HG03558 (cell line): ENCODE data around the gene SLC6A12.

ENCODE experiments used
- ATAC-seq: cut with Tn5 transposase; IDR thresholded peaks from one replicate; pipeline ENCODE4 v1.9.1; 2021; ENCODE audit warnings: moderate number of reproducible peaks; ENCODE audit not compliant: unreplicated experiment; ENCODE audit errors: extremely low read depth

SLC6A12 gene

GRCh38 chr12:148676-149416, 65.1 kb downstream of the SLC6A12 start:
- ATAC-seq, result no peak

DNA sequence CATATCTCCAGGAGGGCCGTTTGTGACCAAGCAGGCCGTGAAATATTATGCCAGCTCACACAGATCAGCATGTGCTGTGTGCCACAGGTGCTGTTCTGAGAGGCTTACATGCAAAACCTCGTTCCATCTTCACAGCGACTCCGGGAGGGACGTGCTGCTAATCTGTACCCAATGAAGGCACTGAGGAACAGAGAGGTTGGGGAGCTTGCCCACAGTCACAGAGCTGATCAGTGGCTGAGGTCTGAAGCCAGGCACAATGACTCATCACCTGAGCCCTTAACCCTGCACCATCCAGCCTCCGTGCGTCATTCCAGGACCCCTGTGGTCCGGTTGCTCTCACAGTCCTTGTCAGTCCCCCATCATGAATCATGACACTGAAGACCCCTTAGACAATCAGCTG, 66.7 kb downstream of the SLC6A12 start:
- ATAC-seq, result no peak

GRCh38 chr12:145369-145960, 68.5 kb downstream of the SLC6A12 start:
- ATAC-seq, result no peak

DNA sequence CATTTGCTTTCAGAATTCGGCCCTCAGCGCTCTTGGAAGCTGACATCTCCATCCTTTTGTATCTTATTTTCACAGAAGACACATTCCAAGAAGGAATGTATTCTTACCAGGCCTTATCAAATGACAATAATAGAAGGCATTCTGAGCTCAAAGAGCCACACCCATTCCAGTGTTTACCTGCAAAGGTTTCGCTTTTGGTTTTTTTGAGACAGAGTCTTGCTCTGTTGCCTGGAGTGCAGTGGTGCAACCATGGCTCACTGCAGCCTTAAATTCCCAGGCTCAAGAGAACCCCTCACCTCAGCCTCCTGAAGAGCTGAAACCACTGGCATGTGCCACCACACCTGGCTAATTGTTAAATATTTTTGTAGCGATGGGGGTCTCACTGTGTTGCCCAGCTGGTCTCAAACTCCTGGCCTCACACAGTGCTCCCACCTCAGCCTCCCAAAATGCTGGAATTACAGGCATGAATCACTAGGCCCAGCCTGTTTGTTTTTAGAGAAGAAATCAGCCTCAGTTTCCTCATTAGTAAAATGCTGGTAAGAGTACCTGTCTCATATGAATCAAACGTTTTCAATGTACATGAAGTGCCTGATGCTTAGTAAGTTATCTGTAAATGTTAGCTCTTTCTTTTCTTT, 69.2 kb downstream of the SLC6A12 start:
- no peak for ATAC-seq

DNA sequence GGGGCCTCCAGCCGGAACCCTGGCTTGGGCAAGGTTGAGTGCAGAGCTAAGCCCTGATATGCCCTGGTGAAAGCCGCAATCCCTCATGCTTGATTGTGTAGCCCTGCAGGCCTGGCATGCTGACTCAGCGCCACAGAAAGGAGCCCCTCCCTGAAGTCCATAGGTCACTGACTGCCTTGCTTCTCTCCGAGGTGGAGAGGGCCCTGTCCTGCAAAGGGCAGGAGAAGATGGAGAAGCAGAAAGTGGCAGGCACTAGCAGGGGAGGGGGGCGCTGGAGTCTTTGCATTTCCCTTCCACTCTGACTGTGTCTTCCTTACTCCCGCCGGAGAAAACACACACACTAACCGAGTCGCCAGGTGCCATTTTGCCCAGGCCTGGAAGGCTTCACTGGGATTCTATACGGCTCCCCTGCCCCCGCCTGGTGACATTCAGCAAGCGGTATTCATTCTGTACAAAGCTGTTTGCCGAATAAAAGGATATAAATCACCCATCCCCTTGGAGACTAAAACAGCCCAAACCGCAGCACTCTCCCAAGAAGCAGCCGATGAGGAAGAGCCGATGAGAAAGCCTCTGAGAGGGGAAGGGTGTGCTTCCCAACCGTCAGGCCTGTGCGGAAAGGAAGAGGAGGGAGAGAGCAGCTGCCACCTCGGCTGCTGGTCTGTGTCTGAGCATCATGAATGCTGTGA, 69.8 kb downstream of the SLC6A12 start:
- ATAC-seq, result no peak

GRCh38 chr12:140162-140561, 73.8 kb downstream of the SLC6A12 start:
- ATAC-seq, result no peak
